ENCODE data around the gene CRY1.

CRY1 gene

GRCh38 chr12:106957583-106957982 is 135.8 kb downstream of the CRY1 start:
- TF ChIP-seq REST (IDR thresholded peaks at IDR 0.05; ENCODE audit: insufficient read depth in 1 of 2, low read depth in 2 of 2, low read length in 2 of 2) = no peak

GRCh38 chr12:106956048-106956578 is 137.2 kb downstream of the CRY1 start:
- TF ChIP-seq TAF1 (IDR thresholded peaks at IDR 0.05; ENCODE audit: borderline replicate concordance, insufficient read depth, low read length) = no peak
- TF ChIP-seq REST (IDR thresholded peaks at IDR 0.05; ENCODE audit: insufficient read depth in 1 of 2, low read depth in 2 of 2, low read length in 2 of 2) = no peak
- TF ChIP-seq FOXP2 (optimal IDR thresholded peaks at IDR 0.05; ENCODE audit: borderline replicate concordance, extremely low read depth, extremely low read length, insufficient read depth) = no peak
- TF ChIP-seq SIN3A (IDR thresholded peaks at IDR 0.05; ENCODE audit: borderline replicate concordance, insufficient read depth, low read length) = no peak
- no peak for TF ChIP-seq POLR2AphosphoS5 (IDR thresholded peaks at IDR 0.05; ENCODE audit: low read depth, low read length)

GRCh38 chr12:106955377-106956047 is 137.8 kb downstream of the CRY1 start, which contains the start of gene TMEM263:
Gene TMEM263 (plus strand): TSS chr12:106955907. CDS start chr12:106967117, 11,210 bp downstream.
- TF ChIP-seq REST (IDR thresholded peaks at IDR 0.05; ENCODE audit: insufficient read depth in 1 of 2, low read depth in 2 of 2, low read length in 2 of 2) (no peak), FOXP2 (optimal IDR thresholded peaks at IDR 0.05; ENCODE audit: borderline replicate concordance, extremely low read depth, extremely low read length, insufficient read depth) (no peak), TAF1 (IDR thresholded peaks at IDR 0.05; ENCODE audit: borderline replicate concordance, insufficient read depth, low read length) (peak; percentile 88), SIN3A (IDR thresholded peaks at IDR 0.05; ENCODE audit: borderline replicate concordance, insufficient read depth, low read length) (0 out of 2 replicates have a peak, but pooled peaks have one; percentile 28), POLR2AphosphoS5 (IDR thresholded peaks at IDR 0.05; ENCODE audit: low read depth, low read length) (peak; percentile 94)

GRCh38 chr12:106954462-106955376 is 138.6 kb downstream of the CRY1 start:
- TF ChIP-seq TAF1 (IDR thresholded peaks at IDR 0.05; ENCODE audit: borderline replicate concordance, insufficient read depth, low read length) (no peak), REST (IDR thresholded peaks at IDR 0.05; ENCODE audit: insufficient read depth in 1 of 2, low read depth in 2 of 2, low read length in 2 of 2) (no peak), SIN3A (IDR thresholded peaks at IDR 0.05; ENCODE audit: borderline replicate concordance, insufficient read depth, low read length) (no peak), POLR2AphosphoS5 (IDR thresholded peaks at IDR 0.05; ENCODE audit: low read depth, low read length) (no peak), FOXP2 (optimal IDR thresholded peaks at IDR 0.05; ENCODE audit: borderline replicate concordance, extremely low read depth, extremely low read length, insufficient read depth) (no peak)

Measured in PFSK-1 (cell line).